Progenitor cell of endocrine pancreas (in vitro differentiated cells): ENCODE results near the gene ARIH2. TPM values are rescaled to one million over a fixed set of nuclear protein-coding genes. Genes with fewer than 3 reads are reported as not detected.
A peak's percentile ranks its signal among the peaks of the same experiment; 100 is the strongest.

Experiments
- DNase-seq: peaks from one replicate; pipeline ENCODE4 v3.0.0; 2021; ENCODE audit warnings: low spot score; ENCODE audit not compliant: unreplicated experiment
- H3K27ac Mint-ChIP-seq: 2 replicates; pipeline ENCODE4 v1.8.0; 2021; ENCODE audit warnings: mild to moderate bottlenecking, moderate library complexity, mixed read lengths
- H3K27me3 Mint-ChIP-seq: 2 replicates; pipeline ENCODE4 v1.8.0; 2021; ENCODE audit warnings: mixed read lengths
- H3K36me3 Mint-ChIP-seq: 2 replicates; pipeline ENCODE4 v1.8.0; 2022; ENCODE audit warnings: mixed read lengths; ENCODE audit not compliant: insufficient read depth
- H3K4me1 Mint-ChIP-seq: 2 replicates; pipeline ENCODE4 v1.8.0; 2021; ENCODE audit warnings: low read depth, mixed read lengths
- H3K4me3 Mint-ChIP-seq: 2 replicates; pipeline ENCODE4 v1.8.0; 2021; ENCODE audit warnings: low read depth, mild to moderate bottlenecking, moderate library complexity, mixed read lengths
- H3K9me3 Mint-ChIP-seq: 2 replicates; pipeline ENCODE4 v1.8.0; 2021; ENCODE audit warnings: low read depth, mixed read lengths
- CTCF ChIP-seq: fragments of 200-600 bp; sonication (generic); IDR thresholded peaks from one replicate; pipeline ENCODE4 v1.5.0; 2021; ENCODE audit warnings: antibody characterized with exemption, mild to moderate bottlenecking; ENCODE audit not compliant: unreplicated experiment
- total RNA-seq: library from RNA; stranded (reverse); gene quantifications from 2 replicates; pipeline ENCODE4 v1.2.1, GENCODE V29; 2021

Gene ARIH2
- total RNA-seq, 1 donor from 2014 or later = 105 TPM

GRCh38 chr3:48881652-48882114, 37.0 kb upstream of the ARIH2 start:
- H3K27me3 Mint-ChIP-seq = no peaks in the 10 kb centered on the region
- H3K9me3 Mint-ChIP-seq = no peaks in the 10 kb centered on the region
- H3K4me1 Mint-ChIP-seq = no peaks in the 10 kb centered on the region
- H3K4me3 Mint-ChIP-seq = no peak overlapping the region
- no peak for TF ChIP-seq CTCF
- DNase-seq = no peak
- peaks cover 4% of the 10 kb centered on the region for H3K36me3 Mint-ChIP-seq
- no peak overlapping the region for H3K27ac Mint-ChIP-seq

GRCh38 chr3:48885753-48886152, 32.9 kb upstream of the ARIH2 start:
- H3K27me3 Mint-ChIP-seq = no peaks in the 10 kb centered on the region
- no peak for DNase-seq
- H3K27ac Mint-ChIP-seq = no peak overlapping the region
- no peaks in the 10 kb centered on the region for H3K4me1 Mint-ChIP-seq
- peaks cover 1% of the 10 kb centered on the region for H3K36me3 Mint-ChIP-seq
- no peak overlapping the region for H3K4me3 Mint-ChIP-seq
- no peak for TF ChIP-seq CTCF
- no peaks in the 10 kb centered on the region for H3K9me3 Mint-ChIP-seq

GRCh38 chr3:48891606-48892005, 27.0 kb upstream of the ARIH2 start:
- no peaks in the 10 kb centered on the region for H3K4me1 Mint-ChIP-seq
- H3K4me3 Mint-ChIP-seq = no peak overlapping the region
- no peaks in the 10 kb centered on the region for H3K27me3 Mint-ChIP-seq
- no peak for DNase-seq
- H3K9me3 Mint-ChIP-seq = no peaks in the 10 kb centered on the region
- H3K27ac Mint-ChIP-seq = no peak overlapping the region
- H3K36me3 Mint-ChIP-seq = peaks cover 4% of the 10 kb centered on the region
- no peak for TF ChIP-seq CTCF

GRCh38 chr3:48894516-48894915, 24.1 kb upstream of the ARIH2 start:
- no peak for TF ChIP-seq CTCF
- Mint-ChIP-seq H3K4me1 (peaks cover 15% of the 10 kb centered on the region), H3K4me3 (no peak overlapping the region), H3K9me3 (no peaks in the 10 kb centered on the region), H3K36me3 (peaks cover 4% of the 10 kb centered on the region), H3K27me3 (no peaks in the 10 kb centered on the region), H3K27ac (no peak overlapping the region)
- DNase-seq = no peak

GRCh38 chr3:48896936-48897335, 21.7 kb upstream of the ARIH2 start:
- Mint-ChIP-seq H3K9me3 (no peaks in the 10 kb centered on the region), H3K27ac (peak overlapping the region; percentile 80), H3K27me3 (no peaks in the 10 kb centered on the region), H3K36me3 (no peaks in the 10 kb centered on the region), H3K4me1 (peaks cover 15% of the 10 kb centered on the region), H3K4me3 (peak overlapping the region; percentile 35)
- no peak for TF ChIP-seq CTCF
- DNase-seq = no peak
